Subcutaneous abdominal adipose tissue (tissue), 5 donors: Measurements from ENCODE around the gene BRCA1.
"Not testable (repeated sequence)": the region's sequence is repeated elsewhere in the genome, so short reads cannot be mapped to it uniquely, and the experiment has no call there.

Source experiments
- H3K27ac ChIP-seq: one replicate; pipeline ENCODE4 v1.7.0; 2013; ENCODE audit warnings: low read depth, mild to moderate bottlenecking, inconsistent platforms, low read length, moderate library complexity
- H3K27me3 ChIP-seq, 5 donors: one replicate each; pipeline ENCODE4 v1.7.0; 2013; ENCODE audit warnings: low read length in 5 of 5, inconsistent platforms in 1 of 5; ENCODE audit not compliant: control insufficient read depth in 5 of 5, insufficient read depth in 4 of 5
- H3K36me3 ChIP-seq, 5 donors: one replicate each; pipeline ENCODE4 v1.7.0; 2013; ENCODE audit warnings: low read length in 5 of 5; ENCODE audit not compliant: control insufficient read depth in 5 of 5, insufficient read depth in 5 of 5
- H3K4me1 ChIP-seq, 5 donors: one replicate each; pipeline ENCODE4 v1.7.0; 2013; ENCODE audit warnings: low read length in 5 of 5, mild to moderate bottlenecking in 3 of 5, moderate library complexity in 1 of 5; ENCODE audit not compliant: control insufficient read depth in 5 of 5, insufficient read depth in 5 of 5
- H3K4me3 ChIP-seq, 5 donors: one replicate each; pipeline ENCODE4 v1.7.0; 2013; ENCODE audit warnings: low read length in 5 of 5, low read depth in 1 of 5
- H3K9ac ChIP-seq, 5 donors: one replicate each; pipeline ENCODE4 v1.7.0; 2013; ENCODE audit warnings: low read length in 5 of 5, mild to moderate bottlenecking in 4 of 5, moderate library complexity in 3 of 5
- H3K9me3 ChIP-seq, 5 donors: one replicate each; pipeline ENCODE4 v1.7.0; 2013; ENCODE audit warnings: low read length in 5 of 5; ENCODE audit not compliant: control insufficient read depth in 5 of 5
- donor health status: healthy.
- donor health status: healthy.
- donor health status: healthy.
- donor health status: healthy.
- donor health status: healthy.

BRCA1 gene

GRCh38 chr17:43125133-43125966 is at the start of gene BRCA1:
BRCA1 (minus strand) TSS chr17:43125364; CDS start chr17:43124096, 1,268 bp downstream.
- Histone ChIP-seq H3K27ac (peak within 1 kb of the TSS; percentile 84), H3K36me3 (peaks cover 0 to 3% (median 0%) of the 10 kb centered on the region in 5 donors)

GRCh38 chr17:43171586-43172487 is 46.7 kb upstream of the BRCA1 start:
- Histone ChIP-seq H3K9ac (peak overlapping the region; percentile 65 to 95 (median 89)), H3K4me1 (peaks cover 10 to 66% (median 55%) of the 10 kb centered on the region in 5 donors), H3K27ac (peak overlapping the region; percentile 96), H3K27me3 (peaks cover 0 to 2% (median 0%) of the 10 kb centered on the region in 5 donors), H3K4me3 (peak overlapping the region; percentile 80 to 95 (median 87)), H3K9me3 (no peaks in the 10 kb centered on the region), H3K36me3 (peaks cover 3 to 12% (median 11%) of the 10 kb centered on the region in 5 donors)

More at GRCh38 chr17:43125133-43125966, at the start of gene BRCA1:
- Histone ChIP-seq H3K27me3 (no peaks in the 10 kb centered on the region), H3K9ac (peak within 1 kb of the TSS; percentile 72 to 89 (median 77)), H3K4me3 (peak within 1 kb of the TSS; percentile 74 to 94 (median 85)), H3K9me3 (no peaks in the 10 kb centered on the region), H3K4me1 (peaks cover 2 to 36% (median 26%) of the 10 kb centered on the region in 5 donors)

- Histone ChIP-seq H3K4me3 (peak within 1 kb of the TSS; percentile 80 to 95 (median 87)), H3K27ac (peak within 1 kb of the TSS; percentile 96), H3K4me1 (peaks cover 9 to 57% (median 50%) of the 10 kb centered on the region in 5 donors), H3K36me3 (peaks cover 0 to 4% (median 3%) of the 10 kb centered on the region in 5 donors), H3K9ac (peak within 1 kb of the TSS; percentile 75 to 95 (median 89)), H3K27me3 (peaks cover 0 to 2% (median 0%) of the 10 kb centered on the region in 5 donors), H3K9me3 (no peaks in the 10 kb centered on the region)
Measured at GRCh38 chr17:43170766-43171585, 45.8 kb upstream of the BRCA1 start, which contains the start of gene NBR1. NBR1 (plus strand) TSS chr17:43171214; CDS start chr17:43175800, 4,586 bp downstream.

- no peaks in the 10 kb centered on the region for H3K36me3 ChIP-seq
- peaks cover 0 to 2% (median 0%) of the 10 kb centered on the region in 5 donors for H3K27me3 ChIP-seq
- H3K9ac ChIP-seq, result peak overlapping the region; percentile 75 to 95 (median 86)
- peak overlapping the region; percentile 96 for H3K27ac ChIP-seq
- H3K4me1 ChIP-seq, result peaks cover 6 to 50% (median 43%) of the 10 kb centered on the region in 5 donors
- H3K4me3 ChIP-seq, result peak overlapping the region; percentile 80 to 95 (median 87)
- no peaks in the 10 kb centered on the region for H3K9me3 ChIP-seq
Measured at GRCh38 chr17:43170140-43170765, 45.1 kb upstream of the BRCA1 start.

- H3K4me1 ChIP-seq, result peaks cover 6 to 47% (median 41%) of the 10 kb centered on the region in 5 donors
- no peaks in the 10 kb centered on the region for H3K9me3 ChIP-seq
Measured at GRCh38 chr17:43169561-43170139, 44.5 kb upstream of the BRCA1 start.

GRCh38 chr17:43165971-43166370 is 40.8 kb upstream of the BRCA1 start:
- H3K4me1 ChIP-seq, result peaks cover 6 to 21% (median 17%) of the 10 kb centered on the region in 5 donors
- H3K27me3 ChIP-seq, H3K27ac ChIP-seq, H3K4me3 ChIP-seq, H3K9ac ChIP-seq, H3K9me3 ChIP-seq, H3K36me3 ChIP-seq: not testable (repeated sequence)

More at GRCh38 chr17:43169561-43170139, 44.5 kb upstream of the BRCA1 start:
- Histone ChIP-seq H3K4me3 (peak overlapping the region; percentile 80 to 95 (median 87)), H3K36me3 (no peaks in the 10 kb centered on the region), H3K9ac (peak overlapping the region; percentile 63 to 95 (median 79)), H3K27ac (peak overlapping the region; percentile 96), H3K27me3 (peaks cover 0 to 2% (median 0%) of the 10 kb centered on the region in 5 donors)

GRCh38 chr17:43159957-43160356 is 34.8 kb upstream of the BRCA1 start:
- H3K27ac ChIP-seq, H3K4me3 ChIP-seq, H3K27me3 ChIP-seq: not testable (repeated sequence)

GRCh38 chr17:43159232-43159631 is 34.1 kb upstream of the BRCA1 start:
- H3K27me3 ChIP-seq, H3K36me3 ChIP-seq, H3K27ac ChIP-seq, H3K9me3 ChIP-seq, H3K4me1 ChIP-seq, H3K9ac ChIP-seq, H3K4me3 ChIP-seq: not testable (repeated sequence)

More at GRCh38 chr17:43159957-43160356, 34.8 kb upstream of the BRCA1 start:
- not testable (repeated sequence) for H3K9me3 ChIP-seq, H3K9ac ChIP-seq, H3K36me3 ChIP-seq, H3K4me1 ChIP-seq
